Measurements from ENCODE around the gene RCCD1.
"Not testable (repeated sequence)": the region's sequence is repeated elsewhere in the genome, so short reads cannot be mapped to it uniquely, and the experiment has no call there.

Gene RCCD1

GRCh38 chr15:90918034-90918788 lies 36.5 kb upstream of the RCCD1 start:
- DNase-seq = no peak

- DNase-seq = no peak
These were observed 35.8 kb upstream of the RCCD1 start for GRCh38 chr15:90918835-90919234.

DNA sequence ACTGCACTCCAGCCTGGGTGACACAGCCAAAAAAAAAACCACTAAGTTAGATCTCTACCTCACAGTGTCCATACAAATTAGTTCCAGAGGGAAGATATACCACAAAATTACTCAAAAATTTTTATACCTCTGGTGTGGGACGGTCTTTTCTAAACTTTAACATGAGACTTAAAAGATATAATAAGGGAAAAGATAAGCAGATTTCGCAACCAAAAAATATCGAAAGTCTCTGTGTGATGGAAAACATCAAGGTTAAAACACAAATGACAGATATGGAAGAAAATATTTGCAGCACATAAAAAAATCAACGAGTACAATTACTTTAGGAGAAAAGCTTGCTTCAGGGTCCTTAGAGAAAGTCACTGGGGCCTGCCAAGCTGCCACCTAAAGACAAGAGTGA lies 32.8 kb upstream of the RCCD1 start:
- no peak for DNase-seq

DNA sequence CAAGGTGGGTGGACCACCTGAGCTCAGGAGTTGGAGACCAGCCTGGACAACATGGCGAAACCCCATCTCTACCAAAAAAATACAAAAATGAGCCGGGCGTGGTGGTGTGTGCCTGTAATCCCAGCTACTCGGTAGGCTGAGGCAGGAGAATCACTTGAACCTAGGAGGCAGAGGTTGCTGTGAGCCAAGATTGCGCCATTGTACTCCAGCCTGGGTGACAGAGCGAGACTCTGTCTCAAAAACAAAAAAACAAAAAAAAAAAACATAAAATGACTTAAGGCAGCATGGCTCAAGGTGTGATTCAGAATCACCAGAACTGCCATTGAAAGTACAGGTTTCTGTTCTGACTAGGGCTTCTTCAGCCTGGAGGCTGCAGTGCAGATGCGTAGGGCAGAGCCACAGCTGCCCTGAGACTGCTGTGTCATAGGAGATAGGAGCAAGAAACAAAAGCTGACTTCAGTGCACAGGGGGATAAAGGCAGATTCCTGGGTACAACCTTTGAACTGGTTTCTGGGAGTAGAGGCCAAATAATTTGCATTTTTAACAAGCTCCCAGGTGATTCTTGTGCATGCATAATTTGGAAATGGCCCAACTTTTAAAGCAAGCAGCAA lies 31.9 kb upstream of the RCCD1 start:
- not testable (repeated sequence) for DNase-seq

DNA sequence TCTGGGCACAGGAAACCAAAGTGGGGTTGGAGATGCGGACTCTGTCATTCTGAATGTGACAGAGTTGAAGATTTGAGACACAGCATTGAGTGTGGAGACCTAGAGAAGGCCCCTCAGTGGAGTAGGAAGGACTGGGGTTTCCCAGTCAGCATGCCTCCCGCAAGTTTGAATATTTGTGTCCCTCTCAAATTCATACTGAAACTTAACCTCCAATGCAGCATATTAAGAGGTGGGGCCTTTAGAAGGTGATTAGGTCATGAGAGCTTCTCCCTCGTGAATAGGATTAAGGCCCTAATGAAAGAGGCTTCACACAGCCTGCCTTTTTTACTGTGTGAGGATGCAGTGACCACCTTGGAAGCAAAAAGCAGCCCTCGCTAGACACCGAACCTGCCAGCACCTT lies 30.3 kb upstream of the RCCD1 start:
- no peak for DNase-seq

- not testable (repeated sequence) for DNase-seq
These were observed 27.9 kb upstream of the RCCD1 start for GRCh38 chr15:90926766-90927165.

- DNase-seq = not testable (repeated sequence)
These were observed 26.6 kb upstream of the RCCD1 start for GRCh38 chr15:90928106-90928505.

DNA sequence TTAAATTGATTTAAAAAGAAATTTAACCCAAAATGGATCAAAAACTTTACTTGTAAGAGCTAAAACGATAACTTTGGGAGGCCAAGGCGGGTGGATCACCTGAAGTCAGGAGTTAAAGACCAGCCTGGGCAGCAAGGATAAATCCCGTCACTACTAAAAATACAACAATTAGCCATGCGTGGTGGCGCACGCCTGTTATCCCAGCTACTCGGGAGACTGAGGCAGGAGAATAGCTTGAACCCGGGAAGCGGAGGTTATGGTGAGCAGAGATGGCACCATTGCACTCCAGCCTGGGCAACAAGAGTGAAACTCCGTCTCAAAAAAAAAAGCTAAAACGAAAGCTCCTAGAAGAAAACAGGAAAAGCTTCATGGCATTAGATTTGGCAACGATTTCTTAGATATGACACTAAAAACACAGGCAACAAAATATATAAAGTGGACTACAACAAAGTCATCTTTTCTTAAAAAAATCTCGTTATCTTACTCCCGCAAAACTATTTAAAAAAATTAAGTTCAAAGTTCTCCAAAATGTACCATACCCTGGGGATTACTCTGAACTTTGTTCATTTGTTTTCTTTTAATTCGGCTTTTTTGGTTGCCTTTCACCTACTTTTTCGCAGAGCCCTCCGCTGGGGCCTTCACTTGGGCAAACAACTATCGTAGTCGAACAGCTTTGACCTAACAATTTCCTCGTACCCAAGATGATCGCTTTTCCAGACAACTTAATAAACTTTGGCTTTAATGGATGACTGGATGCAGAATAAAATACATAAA lies 25.3 kb upstream of the RCCD1 start:
- no peak for DNase-seq

- no peak for DNase-seq
These were observed 23.7 kb upstream of the RCCD1 start for GRCh38 chr15:90930861-90931574.

DNA sequence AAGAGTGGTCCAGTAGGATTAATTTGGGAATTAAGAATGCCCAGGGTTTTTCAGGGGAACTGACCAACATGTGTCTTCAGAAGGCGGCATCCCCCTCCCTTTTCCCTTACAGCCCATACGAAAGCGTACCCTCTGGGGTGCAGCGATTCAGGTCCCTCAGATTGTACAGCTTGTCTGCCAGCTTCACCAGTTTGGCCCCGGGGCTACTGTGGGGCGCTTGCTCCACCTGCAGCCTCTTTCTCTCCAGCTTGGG lies 23.2 kb upstream of the RCCD1 start:
- no peak for DNase-seq

DNA sequence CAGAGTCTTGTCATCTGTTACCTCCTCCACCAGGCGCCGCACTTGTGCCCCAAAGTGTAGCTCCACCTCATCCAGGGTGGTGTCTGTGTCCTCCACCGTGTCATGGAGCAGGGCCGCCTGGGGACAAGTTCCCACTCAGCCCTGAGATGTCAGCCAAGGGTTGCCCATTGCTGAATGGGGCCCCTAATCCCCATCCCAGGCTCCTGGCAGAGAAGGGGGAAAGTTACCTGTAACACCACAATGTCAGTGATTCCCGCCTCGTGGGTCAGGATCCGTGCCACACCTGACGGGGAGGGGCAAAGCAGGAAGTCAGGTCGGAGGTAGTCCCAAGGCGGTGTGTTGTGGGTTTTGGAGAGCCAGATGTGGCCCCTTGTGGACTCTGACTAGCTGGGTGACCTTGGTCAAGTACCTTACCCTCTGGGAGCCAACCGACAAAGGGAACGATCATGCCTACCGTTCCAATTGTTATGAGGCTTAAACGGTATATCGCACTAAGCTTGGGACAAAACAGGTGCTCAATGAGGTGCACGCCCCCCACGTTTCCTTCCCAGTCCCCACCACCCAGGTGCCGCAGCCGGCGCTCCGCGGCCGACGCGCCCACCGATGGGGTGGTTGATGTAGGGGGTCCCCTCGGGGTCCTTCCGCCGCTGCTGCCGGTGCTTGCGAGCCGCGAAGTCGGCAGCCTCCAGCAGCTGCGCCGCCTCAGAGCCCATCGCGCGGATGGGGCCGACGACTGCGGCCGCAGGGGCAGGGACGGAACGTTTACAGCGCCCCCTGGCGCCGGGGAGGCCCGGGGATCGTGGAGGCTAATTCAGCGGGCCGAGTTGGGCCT lies 22.6 kb upstream of the RCCD1 start, which contains the start of gene HDDC3:
HDDC3 (minus strand) TSS at position 722 of the 832 bp plus-strand sequence; CDS start at position 713, 9 bp downstream.
- peak; percentile 88 to 91 for DNase-seq

DNA sequence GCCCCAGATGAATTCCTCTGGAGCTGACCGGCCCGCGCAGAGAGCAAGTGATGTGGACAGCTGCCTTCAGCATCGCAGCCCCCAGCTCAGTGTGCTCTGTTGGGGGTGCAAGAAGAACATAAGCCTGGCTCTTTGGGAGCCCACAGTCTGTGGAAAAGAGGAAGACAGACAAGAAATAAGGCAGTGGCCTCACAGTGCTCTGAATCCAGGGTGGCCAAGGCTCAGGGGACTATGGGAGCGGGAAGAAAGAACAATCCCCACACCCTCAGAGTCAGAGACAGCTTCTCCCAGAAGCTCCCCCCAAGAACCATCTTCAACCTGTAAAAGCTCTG lies 22.1 kb upstream of the RCCD1 start:
- peak in 1 of 2 experiments; percentile 61 for DNase-seq

DNA sequence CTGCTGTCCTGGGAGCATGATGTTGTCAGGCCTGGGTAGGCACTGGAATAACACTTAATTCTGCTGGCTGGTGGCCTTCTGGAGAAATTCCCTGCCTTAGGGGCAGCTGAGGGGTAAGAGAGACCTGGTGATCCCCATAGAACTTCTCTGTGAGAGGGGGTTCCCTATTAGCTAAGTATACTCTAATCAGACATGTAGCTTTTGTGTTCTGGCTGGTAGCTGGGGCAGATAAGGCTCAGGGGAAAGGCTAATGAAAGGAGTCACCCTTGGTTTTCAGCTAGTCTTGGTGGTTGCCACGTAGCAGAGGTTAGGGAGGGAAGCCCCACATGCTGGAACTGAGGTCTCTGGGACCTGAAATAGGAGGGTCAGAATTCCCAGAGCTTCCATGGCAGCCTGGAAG lies 21.4 kb upstream of the RCCD1 start:
- no peak for DNase-seq

GRCh38 chr15:90934256-90934948 lies 20.3 kb upstream of the RCCD1 start:
- DNase-seq = peak; percentile 85

DNA sequence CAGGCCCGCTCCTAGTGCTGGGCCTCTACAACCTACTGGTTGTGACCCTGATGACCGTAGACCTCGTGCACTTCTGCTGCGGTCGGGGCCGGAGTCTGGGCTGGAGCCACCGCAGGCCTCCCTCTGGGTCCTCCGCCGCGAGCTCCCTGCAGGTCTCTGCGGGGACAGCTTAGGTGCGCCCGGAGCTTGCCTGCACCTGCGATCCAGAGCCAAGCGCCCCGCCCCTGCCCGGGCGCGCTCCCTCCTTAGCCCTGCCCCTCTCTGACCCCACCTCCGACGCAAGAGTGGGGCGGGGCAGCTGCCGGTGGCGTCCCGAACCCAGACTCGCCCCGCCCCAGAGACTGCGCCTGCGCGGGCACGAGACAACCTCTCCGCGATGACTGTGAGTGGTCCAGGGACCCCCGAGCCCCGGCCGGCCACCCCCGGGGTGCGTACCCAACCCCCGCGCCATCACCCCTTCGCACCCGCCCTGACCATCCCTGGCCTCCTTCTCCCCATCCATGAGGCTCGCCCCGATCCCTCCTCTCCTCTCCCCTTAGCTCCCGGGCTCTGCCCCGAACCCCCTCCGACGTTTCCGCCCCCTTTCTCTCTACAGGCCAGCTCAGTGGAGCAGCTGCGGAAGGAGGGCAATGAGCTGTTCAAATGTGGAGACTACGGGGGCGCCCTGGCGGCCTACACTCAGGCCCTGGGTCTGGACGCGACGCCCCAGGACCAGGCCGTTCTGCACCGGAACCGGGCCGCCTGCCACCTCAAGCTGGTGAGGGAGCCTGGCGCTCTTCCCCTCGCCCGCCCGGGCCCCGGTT lies 19.5 kb upstream of the RCCD1 start, which contains the start of gene UNC45A:
UNC45A (plus strand) TSS at position 337 of the 803 bp plus-strand sequence; CDS start at position 377, 40 bp downstream.
- peak; percentile 83 to 84 for DNase-seq

DNA sequence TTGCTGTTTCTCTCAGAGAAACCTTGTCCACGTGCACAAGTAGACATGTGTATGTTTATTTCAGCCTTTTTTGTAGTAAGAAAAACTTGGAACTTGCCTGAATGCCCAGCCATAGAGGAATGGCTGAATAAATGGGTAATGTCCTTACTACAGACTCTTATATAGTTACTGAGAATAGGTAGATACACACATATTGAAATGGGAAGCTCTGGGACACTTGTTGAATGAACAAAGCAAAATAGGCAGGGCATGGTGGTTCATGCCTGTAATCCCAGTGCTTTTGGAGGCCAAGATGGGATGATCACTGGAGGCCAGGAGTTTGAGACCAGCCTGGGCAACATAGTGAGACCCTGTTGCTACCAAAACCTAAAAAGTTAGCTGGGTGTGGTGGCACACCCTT lies 17.9 kb upstream of the RCCD1 start:
- DNase-seq = no peak

GRCh38 chr15:90938261-90938660 lies 16.4 kb upstream of the RCCD1 start:
- DNase-seq = no peak

DNA sequence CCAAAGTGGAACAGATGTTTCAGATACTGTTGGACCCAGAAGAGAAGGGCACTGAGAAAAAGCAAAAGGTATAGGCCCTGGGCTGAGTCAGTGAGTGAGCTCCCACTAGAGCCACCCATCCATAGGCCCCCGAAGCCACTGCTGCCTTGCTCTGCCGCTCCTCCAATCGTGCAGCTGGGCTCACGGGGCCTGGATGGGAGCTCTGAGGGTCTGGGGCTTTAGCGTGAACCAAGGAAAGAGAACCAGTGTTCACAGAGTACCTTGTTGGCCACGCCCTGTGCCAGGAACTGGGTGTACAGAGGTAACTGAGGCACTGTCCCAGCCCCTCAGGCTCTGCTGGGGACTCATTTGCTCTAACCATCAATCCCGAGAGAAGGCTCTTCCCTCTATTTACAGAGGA lies 14.9 kb upstream of the RCCD1 start:
- DNase-seq = no peak

DNA sequence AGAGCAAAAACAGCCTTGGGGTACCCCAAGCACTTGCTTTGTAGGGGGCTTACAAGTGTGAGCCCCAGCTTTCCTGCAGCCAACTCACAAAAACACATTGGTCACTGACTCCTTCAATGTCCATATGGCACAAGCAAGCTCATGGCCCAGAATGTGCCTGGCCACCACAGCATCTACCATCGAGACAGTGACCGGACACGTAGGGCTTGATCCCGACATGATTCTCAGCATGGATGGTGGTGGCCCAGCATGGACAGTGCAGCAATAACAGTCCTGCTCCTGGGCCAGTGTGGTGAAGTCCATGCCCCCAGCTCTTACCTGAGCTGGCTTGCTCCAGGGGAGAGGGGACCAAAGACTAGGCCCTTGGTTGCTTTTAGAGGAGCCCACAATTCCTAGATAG lies 13.6 kb upstream of the RCCD1 start:
- no peak for DNase-seq

GRCh38 chr15:90942354-90943120 lies 12.1 kb upstream of the RCCD1 start:
- no peak for DNase-seq

Data from Kasumi-1 (cell line).